ENCODE results near the gene FBXO36. TPM values are rescaled to one million over a fixed set of nuclear protein-coding genes. Genes with fewer than 3 reads are reported as not detected.

The FBXO36 gene
- total and polyA plus RNA-seq, 2 of the 8 experiments (the other 6 are each of a cell fraction or from before 2014, with no cell fraction given) = 3.4 TPM

DNA sequence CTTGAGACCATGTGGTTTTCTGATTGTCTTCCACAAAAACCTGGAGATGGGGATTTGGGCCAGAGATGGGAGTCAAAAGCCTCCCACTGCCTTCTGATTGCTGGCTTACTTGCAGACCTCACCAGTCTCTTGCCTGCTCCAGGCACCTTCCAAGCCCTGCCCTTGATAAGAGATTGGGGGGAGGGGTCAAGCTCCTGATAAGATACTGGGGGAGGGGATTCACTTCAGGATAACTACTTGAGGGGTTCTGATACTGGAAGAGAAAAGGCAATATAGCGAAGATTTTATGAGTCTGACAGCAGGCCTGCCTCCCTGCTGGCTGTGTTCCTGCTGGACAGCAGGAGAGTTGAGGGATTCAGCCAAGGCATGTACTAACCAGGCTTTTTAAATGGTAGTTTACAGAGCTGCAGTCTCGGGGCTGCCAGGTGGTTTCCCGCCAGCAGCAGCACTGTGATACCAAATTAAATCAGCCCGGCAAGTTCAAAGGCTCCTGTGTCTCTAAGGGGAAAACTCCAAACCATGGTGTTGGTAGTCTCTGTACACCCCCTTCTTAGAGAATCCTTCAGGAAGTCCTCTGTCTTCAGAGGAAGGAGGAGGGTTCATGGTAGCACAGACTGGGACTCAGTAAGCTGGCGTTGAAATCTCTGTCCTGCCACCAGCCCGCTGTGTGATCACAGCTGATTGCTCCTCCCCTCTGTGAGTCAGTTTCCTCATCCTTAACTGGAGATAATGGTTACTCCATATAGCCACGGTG is 58.3 kb downstream of the FBXO36 start (continued):
- TF ChIP-seq, protein P1, sequence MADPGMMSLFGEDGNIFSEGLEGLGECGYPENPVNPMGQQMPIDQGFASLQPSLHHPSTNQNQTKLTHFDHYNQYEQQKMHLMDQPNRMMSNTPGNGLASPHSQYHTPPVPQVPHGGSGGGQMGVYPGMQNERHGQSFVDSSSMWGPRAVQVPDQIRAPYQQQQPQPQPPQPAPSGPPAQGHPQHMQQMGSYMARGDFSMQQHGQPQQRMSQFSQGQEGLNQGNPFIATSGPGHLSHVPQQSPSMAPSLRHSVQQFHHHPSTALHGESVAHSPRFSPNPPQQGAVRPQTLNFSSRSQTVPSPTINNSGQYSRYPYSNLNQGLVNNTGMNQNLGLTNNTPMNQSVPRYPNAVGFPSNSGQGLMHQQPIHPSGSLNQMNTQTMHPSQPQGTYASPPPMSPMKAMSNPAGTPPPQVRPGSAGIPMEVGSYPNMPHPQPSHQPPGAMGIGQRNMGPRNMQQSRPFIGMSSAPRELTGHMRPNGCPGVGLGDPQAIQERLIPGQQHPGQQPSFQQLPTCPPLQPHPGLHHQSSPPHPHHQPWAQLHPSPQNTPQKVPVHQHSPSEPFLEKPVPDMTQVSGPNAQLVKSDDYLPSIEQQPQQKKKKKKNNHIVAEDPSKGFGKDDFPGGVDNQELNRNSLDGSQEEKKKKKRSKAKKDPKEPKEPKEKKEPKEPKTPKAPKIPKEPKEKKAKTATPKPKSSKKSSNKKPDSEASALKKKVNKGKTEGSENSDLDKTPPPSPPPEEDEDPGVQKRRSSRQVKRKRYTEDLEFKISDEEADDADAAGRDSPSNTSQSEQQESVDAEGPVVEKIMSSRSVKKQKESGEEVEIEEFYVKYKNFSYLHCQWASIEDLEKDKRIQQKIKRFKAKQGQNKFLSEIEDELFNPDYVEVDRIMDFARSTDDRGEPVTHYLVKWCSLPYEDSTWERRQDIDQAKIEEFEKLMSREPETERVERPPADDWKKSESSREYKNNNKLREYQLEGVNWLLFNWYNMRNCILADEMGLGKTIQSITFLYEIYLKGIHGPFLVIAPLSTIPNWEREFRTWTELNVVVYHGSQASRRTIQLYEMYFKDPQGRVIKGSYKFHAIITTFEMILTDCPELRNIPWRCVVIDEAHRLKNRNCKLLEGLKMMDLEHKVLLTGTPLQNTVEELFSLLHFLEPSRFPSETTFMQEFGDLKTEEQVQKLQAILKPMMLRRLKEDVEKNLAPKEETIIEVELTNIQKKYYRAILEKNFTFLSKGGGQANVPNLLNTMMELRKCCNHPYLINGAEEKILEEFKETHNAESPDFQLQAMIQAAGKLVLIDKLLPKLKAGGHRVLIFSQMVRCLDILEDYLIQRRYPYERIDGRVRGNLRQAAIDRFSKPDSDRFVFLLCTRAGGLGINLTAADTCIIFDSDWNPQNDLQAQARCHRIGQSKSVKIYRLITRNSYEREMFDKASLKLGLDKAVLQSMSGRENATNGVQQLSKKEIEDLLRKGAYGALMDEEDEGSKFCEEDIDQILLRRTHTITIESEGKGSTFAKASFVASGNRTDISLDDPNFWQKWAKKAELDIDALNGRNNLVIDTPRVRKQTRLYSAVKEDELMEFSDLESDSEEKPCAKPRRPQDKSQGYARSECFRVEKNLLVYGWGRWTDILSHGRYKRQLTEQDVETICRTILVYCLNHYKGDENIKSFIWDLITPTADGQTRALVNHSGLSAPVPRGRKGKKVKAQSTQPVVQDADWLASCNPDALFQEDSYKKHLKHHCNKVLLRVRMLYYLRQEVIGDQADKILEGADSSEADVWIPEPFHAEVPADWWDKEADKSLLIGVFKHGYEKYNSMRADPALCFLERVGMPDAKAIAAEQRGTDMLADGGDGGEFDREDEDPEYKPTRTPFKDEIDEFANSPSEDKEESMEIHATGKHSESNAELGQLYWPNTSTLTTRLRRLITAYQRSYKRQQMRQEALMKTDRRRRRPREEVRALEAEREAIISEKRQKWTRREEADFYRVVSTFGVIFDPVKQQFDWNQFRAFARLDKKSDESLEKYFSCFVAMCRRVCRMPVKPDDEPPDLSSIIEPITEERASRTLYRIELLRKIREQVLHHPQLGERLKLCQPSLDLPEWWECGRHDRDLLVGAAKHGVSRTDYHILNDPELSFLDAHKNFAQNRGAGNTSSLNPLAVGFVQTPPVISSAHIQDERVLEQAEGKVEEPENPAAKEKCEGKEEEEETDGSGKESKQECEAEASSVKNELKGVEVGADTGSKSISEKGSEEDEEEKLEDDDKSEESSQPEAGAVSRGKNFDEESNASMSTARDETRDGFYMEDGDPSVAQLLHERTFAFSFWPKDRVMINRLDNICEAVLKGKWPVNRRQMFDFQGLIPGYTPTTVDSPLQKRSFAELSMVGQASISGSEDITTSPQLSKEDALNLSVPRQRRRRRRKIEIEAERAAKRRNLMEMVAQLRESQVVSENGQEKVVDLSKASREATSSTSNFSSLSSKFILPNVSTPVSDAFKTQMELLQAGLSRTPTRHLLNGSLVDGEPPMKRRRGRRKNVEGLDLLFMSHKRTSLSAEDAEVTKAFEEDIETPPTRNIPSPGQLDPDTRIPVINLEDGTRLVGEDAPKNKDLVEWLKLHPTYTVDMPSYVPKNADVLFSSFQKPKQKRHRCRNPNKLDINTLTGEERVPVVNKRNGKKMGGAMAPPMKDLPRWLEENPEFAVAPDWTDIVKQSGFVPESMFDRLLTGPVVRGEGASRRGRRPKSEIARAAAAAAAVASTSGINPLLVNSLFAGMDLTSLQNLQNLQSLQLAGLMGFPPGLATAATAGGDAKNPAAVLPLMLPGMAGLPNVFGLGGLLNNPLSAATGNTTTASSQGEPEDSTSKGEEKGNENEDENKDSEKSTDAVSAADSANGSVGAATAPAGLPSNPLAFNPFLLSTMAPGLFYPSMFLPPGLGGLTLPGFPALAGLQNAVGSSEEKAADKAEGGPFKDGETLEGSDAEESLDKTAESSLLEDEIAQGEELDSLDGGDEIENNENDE (IDR thresholded peaks at IDR 0.05; ENCODE audit: insufficient replicate concordance, low read length) = no peak
- TF ChIP-seq TCF12 (IDR thresholded peaks at IDR 0.05; ENCODE audit: low read depth, low read length) (no peak), SP2 (IDR thresholded peaks at IDR 0.05; ENCODE audit: low read length) (no peak), RFX5 (IDR thresholded peaks at IDR 0.05; ENCODE audit: borderline replicate concordance, low read depth, low read length) (no peak), FOSL1 (IDR thresholded peaks at IDR 0.05; ENCODE audit: insufficient read depth, low read depth, low read length) (no peak), SIX5 (IDR thresholded peaks at IDR 0.05; ENCODE audit: low read depth, low read length) (no peak), MAFK (IDR thresholded peaks at IDR 0.05; ENCODE audit: low read depth, low read length) (no peak), CBX5 (IDR thresholded peaks at IDR 0.05; ENCODE audit: low read depth, low read length) (no peak), EP300 (IDR thresholded peaks at IDR 0.05; ENCODE audit: borderline replicate concordance in 1 of 2, low read depth in 2 of 2, low read length in 2 of 2) (no peak)
- TF ChIP-seq, protein P2, sequence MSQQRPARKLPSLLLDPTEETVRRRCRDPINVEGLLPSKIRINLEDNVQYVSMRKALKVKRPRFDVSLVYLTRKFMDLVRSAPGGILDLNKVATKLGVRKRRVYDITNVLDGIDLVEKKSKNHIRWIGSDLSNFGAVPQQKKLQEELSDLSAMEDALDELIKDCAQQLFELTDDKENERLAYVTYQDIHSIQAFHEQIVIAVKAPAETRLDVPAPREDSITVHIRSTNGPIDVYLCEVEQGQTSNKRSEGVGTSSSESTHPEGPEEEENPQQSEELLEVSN (IDR thresholded peaks at IDR 0.05) = peak; percentile 48; the same call in 1 of the 2 replicates
